SK-N-MC (cell line): Measurements from ENCODE around the gene UBE2K.

Experiments
- EZH2 ChIP-seq: fragments of 200-600 bp; sonication (generic); IDR thresholded peaks from one replicate; pipeline ENCODE4 v1.6.1; 2017; ENCODE audit warnings: antibody characterized with exemption
- POLR2AphosphoS5 ChIP-seq: IDR thresholded peaks from 2 replicates; pipeline ENCODE4 v1.6.1; 2012; ENCODE audit warnings: mild to moderate bottlenecking, low read depth, low read length, borderline replicate concordance

- TF ChIP-seq POLR2AphosphoS5 (no peak), EZH2 (no peak)
Measured at GRCh38 chr4:39770471-39770870, 72.5 kb downstream of the UBE2K start.
